ENCODE results near the gene MYL7. TPM values are rescaled to one million over a fixed set of nuclear protein-coding genes. Genes with fewer than 3 reads are reported as not detected.
A peak's percentile ranks its signal among the peaks of the same experiment; 100 is the strongest.

MYL7 gene
- total and polyA plus RNA-seq, 2 of the 13 experiments (the other 11 are each of a cell fraction or from before 2014, with no cell fraction given): 1.8 TPM; not detected in 1

DNA sequence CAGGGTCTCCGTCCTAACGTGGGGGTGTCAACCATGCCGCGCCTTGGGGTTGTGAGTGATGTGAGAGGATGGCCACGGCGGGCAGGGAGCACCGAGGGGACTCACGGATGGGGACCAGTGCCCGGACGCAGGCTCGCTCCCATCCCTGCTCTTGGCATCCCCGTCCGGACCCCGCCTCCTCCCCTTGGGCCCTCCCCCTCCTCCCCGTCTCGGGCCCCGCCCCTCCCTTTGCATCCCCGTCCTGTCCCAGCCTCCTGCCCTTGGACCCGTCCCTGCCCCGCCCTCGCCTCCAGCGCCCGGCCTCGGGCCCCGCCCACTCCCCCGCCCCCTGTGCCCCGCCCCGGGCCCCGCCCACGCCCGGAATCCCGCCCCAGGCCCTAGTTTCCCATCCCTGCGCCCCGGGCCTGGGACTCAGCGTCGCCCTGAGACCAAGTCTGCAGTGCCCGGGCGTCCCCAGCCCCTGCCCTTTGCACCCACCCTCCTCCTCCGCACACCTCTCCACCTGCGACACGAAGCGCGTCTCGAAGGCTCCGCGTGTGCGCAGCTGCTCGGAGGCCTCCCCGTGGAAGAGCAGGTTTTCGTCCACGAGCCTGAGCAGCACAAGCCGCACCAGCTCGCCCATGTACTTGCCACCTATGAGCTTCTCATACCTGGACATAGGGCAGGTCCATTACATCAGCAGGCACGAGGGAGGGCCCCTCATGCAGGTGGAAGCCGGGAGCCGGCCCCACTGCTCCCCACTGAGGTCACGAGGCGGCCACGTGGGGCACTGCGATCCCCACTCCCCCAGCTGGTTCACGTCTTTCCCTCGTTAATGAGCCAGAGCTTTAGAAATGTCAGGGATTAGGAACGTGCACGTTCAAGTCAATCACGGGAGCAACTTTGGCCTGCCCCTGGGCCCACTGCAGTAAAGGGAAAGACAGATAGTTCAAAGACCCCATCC, 5.1 kb upstream of the MYL7 start:
- Histone ChIP-seq H3K27me3 (ENCODE audit: control insufficient read depth in 1 of 2, insufficient read depth in 2 of 2, low read length in 2 of 2) (peaks cover 1 to 36% of the 10 kb centered on the region in 2 experiments; a peak in 3 of 5 replicates), H3K79me2 (ENCODE audit: insufficient read depth, low read length) (no peaks in the 10 kb centered on the region), H3K4me3 (replicated peaks in 1 of 3; ENCODE audit: insufficient read depth in 1 of 3, low read depth in 2 of 3, low read length in 3 of 3) (no peak overlapping the region; a peak in 1 of 6 replicates), H2AFZ (ENCODE audit: low read length) (no peak overlapping the region), H3K36me3 (replicated peaks in 1 of 2; ENCODE audit: control insufficient read depth in 1 of 2, insufficient read depth in 2 of 2, low read length in 2 of 2) (no peaks in the 10 kb centered on the region), H3K9ac (ENCODE audit: insufficient read depth, low read depth, low read length) (no peak overlapping the region), H3K4me1 (ENCODE audit: insufficient read depth, low read length) (no peaks in the 10 kb centered on the region), H3K4me2 (ENCODE audit: low read depth, low read length) (no peak overlapping the region), H3K9me3 (ENCODE audit: low read length) (no peaks in the 10 kb centered on the region), H3K27ac (ENCODE audit: extremely low read length, insufficient read depth, low read length) (no peak overlapping the region), H4K20me1 (ENCODE audit: insufficient read depth, low read length) (no peaks in the 10 kb centered on the region)
- DNase-seq (ENCODE audit: low spot score) (no peak), ATAC-seq (peak; percentile 58), FAIRE-seq (no peak)
- BruUV-seq (replicated peaks): no TSS peak
- in situ Hi-C loops (cut with HindIII; ENCODE audit: extremely low pct_ligation_motif_present, low pct_unique_long_range_greater_than_20kb) (no loop called here), intact Hi-C loops (cut with micrococcal nuclease; ENCODE audit: unreplicated experiment) (no loop called here)
- TF ChIP-seq, protein P1, sequence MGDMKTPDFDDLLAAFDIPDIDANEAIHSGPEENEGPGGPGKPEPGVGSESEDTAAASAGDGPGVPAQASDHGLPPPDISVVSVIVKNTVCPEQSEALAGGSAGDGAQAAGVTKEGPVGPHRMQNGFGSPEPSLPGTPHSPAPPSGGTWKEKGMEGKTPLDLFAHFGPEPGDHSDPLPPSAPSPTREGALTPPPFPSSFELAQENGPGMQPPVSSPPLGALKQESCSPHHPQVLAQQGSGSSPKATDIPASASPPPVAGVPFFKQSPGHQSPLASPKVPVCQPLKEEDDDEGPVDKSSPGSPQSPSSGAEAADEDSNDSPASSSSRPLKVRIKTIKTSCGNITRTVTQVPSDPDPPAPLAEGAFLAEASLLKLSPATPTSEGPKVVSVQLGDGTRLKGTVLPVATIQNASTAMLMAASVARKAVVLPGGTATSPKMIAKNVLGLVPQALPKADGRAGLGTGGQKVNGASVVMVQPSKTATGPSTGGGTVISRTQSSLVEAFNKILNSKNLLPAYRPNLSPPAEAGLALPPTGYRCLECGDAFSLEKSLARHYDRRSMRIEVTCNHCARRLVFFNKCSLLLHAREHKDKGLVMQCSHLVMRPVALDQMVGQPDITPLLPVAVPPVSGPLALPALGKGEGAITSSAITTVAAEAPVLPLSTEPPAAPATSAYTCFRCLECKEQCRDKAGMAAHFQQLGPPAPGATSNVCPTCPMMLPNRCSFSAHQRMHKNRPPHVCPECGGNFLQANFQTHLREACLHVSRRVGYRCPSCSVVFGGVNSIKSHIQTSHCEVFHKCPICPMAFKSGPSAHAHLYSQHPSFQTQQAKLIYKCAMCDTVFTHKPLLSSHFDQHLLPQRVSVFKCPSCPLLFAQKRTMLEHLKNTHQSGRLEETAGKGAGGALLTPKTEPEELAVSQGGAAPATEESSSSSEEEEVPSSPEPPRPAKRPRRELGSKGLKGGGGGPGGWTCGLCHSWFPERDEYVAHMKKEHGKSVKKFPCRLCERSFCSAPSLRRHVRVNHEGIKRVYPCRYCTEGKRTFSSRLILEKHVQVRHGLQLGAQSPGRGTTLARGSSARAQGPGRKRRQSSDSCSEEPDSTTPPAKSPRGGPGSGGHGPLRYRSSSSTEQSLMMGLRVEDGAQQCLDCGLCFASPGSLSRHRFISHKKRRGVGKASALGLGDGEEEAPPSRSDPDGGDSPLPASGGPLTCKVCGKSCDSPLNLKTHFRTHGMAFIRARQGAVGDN (CRISPR knock-in tag; IDR thresholded peaks at IDR 0.05): peak; percentile 25; the same call in 1 of the 2 replicates
- TF ChIP-seq FLYWCH1 (CRISPR knock-in tag; IDR thresholded peaks at IDR 0.05) (no peak), KAT2B (IDR thresholded peaks at IDR 0.05; ENCODE audit: borderline replicate concordance, low read depth, low read length) (no peak)
- POLR2A ChIA-PET: no interaction called here
- CTCF ChIA-PET (ENCODE audit: low intra/inter-chr PET ratio, low total read pairs): no interaction called here
- 54% methylated on average over 39 of the region's 65 CpGs for WGBS (ENCODE audit: low lambda C conversion rate)
